ENCODE data around the gene ACSM4.

DNA sequence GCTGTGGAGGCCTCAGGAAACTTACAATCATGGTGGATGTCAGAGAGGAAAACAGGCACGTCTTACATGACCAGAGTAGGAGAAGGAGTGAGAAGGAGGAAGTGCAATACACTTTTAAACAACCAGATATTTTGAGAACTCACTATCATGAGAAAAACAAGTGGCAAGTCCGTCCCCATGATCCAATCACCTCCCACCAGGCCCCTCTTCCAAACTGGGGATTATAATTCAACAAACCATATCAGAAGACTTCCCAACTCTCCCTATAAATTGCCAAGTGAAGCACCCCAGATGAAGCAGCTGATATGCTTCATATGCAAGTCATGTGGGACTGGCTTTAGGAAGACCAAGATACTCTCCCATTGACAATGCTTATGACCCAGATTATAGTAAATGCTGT, 11.6 kb upstream of the ACSM4 start:
- no peak for TF ChIP-seq POLR2AphosphoS5 (IDR thresholded peaks at IDR 0.05)
- TF ChIP-seq, protein P1, sequence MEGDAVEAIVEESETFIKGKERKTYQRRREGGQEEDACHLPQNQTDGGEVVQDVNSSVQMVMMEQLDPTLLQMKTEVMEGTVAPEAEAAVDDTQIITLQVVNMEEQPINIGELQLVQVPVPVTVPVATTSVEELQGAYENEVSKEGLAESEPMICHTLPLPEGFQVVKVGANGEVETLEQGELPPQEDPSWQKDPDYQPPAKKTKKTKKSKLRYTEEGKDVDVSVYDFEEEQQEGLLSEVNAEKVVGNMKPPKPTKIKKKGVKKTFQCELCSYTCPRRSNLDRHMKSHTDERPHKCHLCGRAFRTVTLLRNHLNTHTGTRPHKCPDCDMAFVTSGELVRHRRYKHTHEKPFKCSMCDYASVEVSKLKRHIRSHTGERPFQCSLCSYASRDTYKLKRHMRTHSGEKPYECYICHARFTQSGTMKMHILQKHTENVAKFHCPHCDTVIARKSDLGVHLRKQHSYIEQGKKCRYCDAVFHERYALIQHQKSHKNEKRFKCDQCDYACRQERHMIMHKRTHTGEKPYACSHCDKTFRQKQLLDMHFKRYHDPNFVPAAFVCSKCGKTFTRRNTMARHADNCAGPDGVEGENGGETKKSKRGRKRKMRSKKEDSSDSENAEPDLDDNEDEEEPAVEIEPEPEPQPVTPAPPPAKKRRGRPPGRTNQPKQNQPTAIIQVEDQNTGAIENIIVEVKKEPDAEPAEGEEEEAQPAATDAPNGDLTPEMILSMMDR (IDR thresholded peaks at IDR 0.05), result no peak
- no peak for TF ChIP-seq EP300 (IDR thresholded peaks at IDR 0.05)
- TF ChIP-seq POLR2A (IDR thresholded peaks at IDR 0.05; ENCODE audit: low read depth), result no peak

All from esophagus muscularis mucosa (tissue), 4 donors.